ENCODE results near the gene PPP2R3A.
A peak's percentile ranks its signal among the peaks of the same experiment; 100 is the strongest.
"Not testable (repeated sequence)": the region's sequence is repeated elsewhere in the genome, so short reads cannot be mapped to it uniquely, and the experiment has no call there.

The PPP2R3A gene

DNA sequence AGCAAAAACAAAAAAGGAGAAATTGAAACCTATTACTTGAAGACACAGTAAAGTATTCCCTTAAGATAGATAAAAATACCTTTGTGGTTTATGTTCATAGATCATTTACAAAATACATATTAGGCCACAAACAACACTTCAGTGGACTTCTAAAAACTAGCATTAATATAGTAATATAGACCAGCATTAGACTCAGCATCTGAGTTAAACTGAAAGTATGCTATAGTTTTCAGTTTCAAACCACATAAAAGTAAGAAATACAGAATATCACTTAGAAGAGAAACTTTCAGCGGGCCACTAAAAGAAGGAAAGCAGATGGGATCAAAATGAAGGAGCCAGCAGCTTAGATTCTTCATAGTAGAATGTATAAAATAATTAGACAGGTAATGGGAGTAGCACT lies 144.0 kb downstream of the PPP2R3A start:
- TF ChIP-seq, protein P1, sequence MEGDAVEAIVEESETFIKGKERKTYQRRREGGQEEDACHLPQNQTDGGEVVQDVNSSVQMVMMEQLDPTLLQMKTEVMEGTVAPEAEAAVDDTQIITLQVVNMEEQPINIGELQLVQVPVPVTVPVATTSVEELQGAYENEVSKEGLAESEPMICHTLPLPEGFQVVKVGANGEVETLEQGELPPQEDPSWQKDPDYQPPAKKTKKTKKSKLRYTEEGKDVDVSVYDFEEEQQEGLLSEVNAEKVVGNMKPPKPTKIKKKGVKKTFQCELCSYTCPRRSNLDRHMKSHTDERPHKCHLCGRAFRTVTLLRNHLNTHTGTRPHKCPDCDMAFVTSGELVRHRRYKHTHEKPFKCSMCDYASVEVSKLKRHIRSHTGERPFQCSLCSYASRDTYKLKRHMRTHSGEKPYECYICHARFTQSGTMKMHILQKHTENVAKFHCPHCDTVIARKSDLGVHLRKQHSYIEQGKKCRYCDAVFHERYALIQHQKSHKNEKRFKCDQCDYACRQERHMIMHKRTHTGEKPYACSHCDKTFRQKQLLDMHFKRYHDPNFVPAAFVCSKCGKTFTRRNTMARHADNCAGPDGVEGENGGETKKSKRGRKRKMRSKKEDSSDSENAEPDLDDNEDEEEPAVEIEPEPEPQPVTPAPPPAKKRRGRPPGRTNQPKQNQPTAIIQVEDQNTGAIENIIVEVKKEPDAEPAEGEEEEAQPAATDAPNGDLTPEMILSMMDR (IDR thresholded peaks at IDR 0.05; ENCODE audit: extremely low read depth, missing control alignments) = no peak
- peak; percentile 31 for DNase-seq (ENCODE audit: low spot score)

DNA sequence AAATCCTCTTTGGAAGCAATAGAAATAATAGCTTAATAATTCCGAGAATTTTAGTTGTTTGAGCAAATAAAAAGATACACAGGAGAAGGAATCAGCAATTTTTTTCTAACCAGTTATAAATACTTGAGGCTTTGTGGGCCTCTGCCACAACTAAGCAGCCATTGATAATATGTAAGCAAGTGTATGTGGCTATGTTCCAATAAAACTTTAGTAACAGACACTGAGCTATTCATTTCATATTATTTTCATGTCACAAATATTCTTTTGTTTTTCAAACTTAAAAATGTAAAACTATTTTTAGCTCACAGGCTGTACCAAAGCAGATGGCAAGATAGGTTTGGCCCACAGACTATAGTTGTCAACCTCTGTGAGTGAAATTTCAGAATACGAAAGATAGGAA lies 145.0 kb downstream of the PPP2R3A start:
- no peak for DNase-seq (ENCODE audit: low spot score)

DNA sequence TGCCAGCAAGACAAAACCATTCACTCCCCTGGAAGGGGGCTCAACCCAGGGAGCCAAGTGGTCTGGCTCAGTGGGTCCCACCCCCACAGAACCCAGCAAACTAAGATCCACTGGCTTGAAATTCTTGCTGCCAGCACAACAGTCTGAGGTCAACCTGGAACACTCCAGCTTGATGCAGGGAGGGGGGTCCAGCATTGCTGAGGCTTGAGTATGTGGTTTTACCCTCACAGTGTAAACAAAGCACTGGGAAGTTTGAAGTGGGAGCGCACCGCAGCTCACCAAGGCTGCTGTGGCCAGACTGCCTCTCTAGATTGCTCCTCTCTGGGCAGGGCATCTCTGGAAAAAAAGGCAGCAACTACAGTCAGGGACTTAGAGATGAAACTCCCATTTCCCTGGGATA lies 148.9 kb downstream of the PPP2R3A start:
- TF ChIP-seq, protein P1 (IDR thresholded peaks at IDR 0.05; ENCODE audit: extremely low read depth, missing control alignments) = no peak
- DNase-seq (ENCODE audit: low spot score) = no peak

More for the DNA sequence above, 145.0 kb downstream of the PPP2R3A start:
- TF ChIP-seq, protein P1 (IDR thresholded peaks at IDR 0.05; ENCODE audit: extremely low read depth, missing control alignments) = no peak

DNA sequence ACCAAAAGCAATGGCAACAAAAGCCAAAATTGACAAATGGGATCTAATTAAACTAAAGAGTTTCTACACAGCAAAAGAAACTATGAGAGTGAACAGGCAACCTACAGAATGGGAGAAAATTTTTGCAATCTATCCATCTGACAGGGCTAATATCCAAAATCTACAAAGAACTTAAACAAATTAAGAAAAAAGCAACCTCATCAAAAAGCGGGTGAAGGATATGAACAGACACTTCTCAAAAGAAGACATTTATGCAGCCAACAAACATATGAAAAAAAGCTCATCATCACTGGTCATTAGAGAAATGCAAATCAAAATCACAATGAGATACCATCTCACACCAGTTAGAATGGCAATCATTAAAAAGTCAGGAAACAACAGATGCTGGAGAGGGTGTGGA lies 153.8 kb downstream of the PPP2R3A start:
- not testable (repeated sequence) for DNase-seq (ENCODE audit: low spot score)

DNA sequence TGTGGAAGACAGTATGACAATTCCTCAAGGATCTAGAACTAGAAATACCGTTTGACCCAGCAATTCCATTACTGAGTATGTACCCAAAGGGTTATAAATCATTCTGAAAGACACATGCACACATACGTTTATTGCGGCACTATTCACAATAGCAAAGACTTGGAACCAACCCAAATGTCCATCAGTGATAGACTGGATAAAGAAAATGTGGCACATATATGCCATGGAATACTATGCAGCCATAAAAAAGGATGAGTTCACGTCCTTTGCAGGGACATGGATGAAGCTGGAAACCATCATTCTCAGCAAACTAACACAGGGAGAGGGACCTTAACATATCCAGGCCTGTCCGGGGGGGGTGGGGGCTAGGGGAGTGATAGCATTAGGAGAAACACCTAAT lies 154.3 kb downstream of the PPP2R3A start:
- not testable (repeated sequence) for DNase-seq (ENCODE audit: low spot score)

DNA sequence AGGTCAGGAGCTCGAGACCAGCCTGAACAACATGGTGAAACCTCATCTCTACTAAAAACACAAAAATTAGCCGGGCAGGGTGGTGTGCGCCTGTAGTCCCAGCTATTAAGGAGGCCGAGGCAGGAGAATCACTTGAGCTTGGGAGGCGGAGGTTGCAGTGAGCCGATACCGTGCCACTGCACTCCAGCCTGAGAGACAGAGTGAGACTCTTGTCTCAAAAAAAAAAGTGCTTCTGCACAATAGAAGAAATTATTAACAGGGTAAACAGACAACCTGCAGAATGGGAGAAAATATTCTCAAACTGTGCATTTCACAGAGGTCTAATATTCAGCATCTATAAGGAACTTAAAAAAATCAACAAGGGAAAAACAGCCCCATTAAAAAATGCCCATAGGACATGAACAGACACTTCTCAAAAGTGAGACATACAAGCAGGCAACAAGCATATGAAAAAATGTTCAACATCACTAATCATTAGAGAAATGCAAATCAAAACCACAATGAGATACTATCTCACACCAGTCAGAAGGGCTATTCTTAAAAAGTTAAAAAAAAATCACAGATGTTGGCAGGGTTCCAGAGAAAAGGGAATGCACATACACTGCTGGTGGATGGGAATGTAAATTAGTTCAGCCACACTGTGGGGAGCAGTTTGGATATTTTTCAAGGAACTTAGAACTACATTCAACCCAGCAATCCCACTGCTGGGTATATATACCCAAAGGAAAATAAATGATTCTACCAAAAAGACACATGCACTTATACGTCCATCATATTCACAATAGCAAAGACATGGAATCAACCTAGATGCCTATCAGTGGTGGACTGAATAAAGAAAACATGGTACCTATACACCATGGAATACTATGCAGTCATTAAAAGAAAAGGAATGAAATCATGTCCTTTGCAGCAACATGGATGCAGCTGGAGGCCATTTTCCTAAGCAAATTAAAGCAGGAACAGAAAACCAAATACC lies 155.1 kb downstream of the PPP2R3A start:
- TF ChIP-seq, protein P1 (IDR thresholded peaks at IDR 0.05; ENCODE audit: extremely low read depth, missing control alignments) = no peak
- no peak for DNase-seq (ENCODE audit: low spot score)

DNA sequence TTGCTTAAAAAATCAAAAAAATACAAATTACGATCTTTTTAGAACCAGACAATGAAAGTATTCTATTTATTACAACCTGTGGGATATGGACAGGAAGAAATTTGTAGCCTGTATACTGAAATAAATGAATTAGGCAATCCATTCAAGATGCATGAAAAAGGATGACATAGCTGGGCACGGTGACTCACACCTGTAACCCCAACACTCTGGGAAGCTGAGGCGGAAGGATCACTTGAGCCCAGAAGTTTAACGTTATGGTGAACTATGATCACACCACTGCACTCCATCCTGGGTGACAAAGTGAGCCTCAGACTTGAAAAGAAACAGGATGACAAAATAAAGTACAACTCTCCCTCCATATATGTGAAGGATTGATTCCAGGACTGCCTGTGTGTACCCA lies 156.5 kb downstream of the PPP2R3A start:
- TF ChIP-seq, protein P1 (IDR thresholded peaks at IDR 0.05; ENCODE audit: extremely low read depth, missing control alignments) = no peak
- DNase-seq (ENCODE audit: low spot score) = no peak

DNA sequence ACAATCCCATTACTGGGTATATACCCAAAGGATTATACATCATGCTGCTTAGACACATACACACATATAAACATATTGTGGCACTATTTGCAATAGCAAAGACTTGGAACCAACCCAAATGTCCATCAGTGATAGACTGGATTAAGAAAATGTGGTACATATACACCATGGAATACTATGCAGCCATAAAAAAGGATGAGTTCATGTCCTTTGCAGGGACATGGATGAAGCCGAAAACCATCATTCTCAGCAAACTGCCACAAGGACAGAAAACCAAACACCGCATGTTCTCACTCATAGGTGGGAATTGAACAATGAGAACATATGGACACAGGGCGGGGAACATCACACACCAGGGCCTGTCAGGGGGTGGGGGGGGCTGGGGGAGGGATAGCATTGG lies 166.1 kb downstream of the PPP2R3A start:
- DNase-seq (ENCODE audit: low spot score) = not testable (repeated sequence)

DNA sequence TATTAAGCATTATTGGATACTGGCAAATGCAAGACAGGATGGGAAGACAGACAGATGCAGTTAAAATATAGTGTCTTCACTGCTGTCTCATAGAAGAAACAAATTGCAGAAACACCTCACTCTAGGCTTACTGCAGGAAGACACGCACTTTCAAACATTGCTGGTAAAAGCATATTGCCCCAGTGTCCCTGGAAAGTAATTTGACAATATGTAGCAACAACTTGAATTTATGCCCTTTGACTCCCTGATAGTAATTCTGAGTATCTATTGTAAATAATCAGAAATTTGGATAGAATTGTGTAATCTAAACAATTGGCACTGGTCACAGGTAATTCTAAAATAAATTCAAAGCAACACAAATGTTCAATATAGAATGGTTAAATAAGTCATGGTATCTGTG lies 168.6 kb downstream of the PPP2R3A start:
- TF ChIP-seq, protein P1 (IDR thresholded peaks at IDR 0.05; ENCODE audit: extremely low read depth, missing control alignments) = no peak
- no peak for DNase-seq (ENCODE audit: low spot score)

Data from GM20000 (cell line).